GM23338 (cell line): ENCODE results near the gene ATP6V0C. TPM values are rescaled to one million over a fixed set of nuclear protein-coding genes. Genes with fewer than 3 reads are reported as not detected.

ENCODE experiments used
- ATAC-seq: fragments of 200-7000 bp; cut with Tn5 transposase; 3 replicates; pipeline ENCODE4 v1.9.1; 2020
- DNase-seq: peaks from one replicate; pipeline ENCODE4 v3.0.0-alpha.2; 2015; ENCODE audit warnings: low spot score
- H2AFZ ChIP-seq: fragments of 200-600 bp; sonication (generic); 2 replicates; pipeline ENCODE4 v1.8.0; 2016; ENCODE audit warnings: antibody characterized with exemption, mild to moderate bottlenecking, moderate library complexity
- H3F3A ChIP-seq: fragments of 200-600 bp; sonication (generic); replicated peaks from 2 replicates; pipeline ENCODE4 v1.8.0; 2017; ENCODE audit warnings: antibody characterized with exemption, mixed run types, low read depth
- H3K27ac ChIP-seq: fragments of 200-600 bp; sonication (generic); 2 replicates; pipeline ENCODE4 v1.6.1; 2016; ENCODE audit warnings: low read depth
- H3K27me3 ChIP-seq: fragments of 200-600 bp; sonication (generic); 2 replicates; pipeline ENCODE4 v1.8.0; 2016; ENCODE audit warnings: mild to moderate bottlenecking, mixed run types, moderate library complexity; ENCODE audit not compliant: insufficient read depth
- H3K36me3 ChIP-seq: fragments of 200-600 bp; sonication (generic); 2 replicates; pipeline ENCODE4 v1.8.0; 2016; ENCODE audit warnings: mild to moderate bottlenecking; ENCODE audit not compliant: insufficient read depth
- H3K4me1 ChIP-seq: fragments of 200-600 bp; sonication (generic); 2 replicates; pipeline ENCODE4 v1.8.0; 2016; ENCODE audit warnings: mild to moderate bottlenecking, moderate library complexity; ENCODE audit not compliant: insufficient read depth
- H3K4me2 ChIP-seq: fragments of 200-600 bp; sonication (generic); 2 replicates; pipeline ENCODE4 v1.7.1; 2017; ENCODE audit warnings: mixed run types
- H3K4me3 ChIP-seq: fragments of 200-600 bp; sonication (generic); 2 replicates; pipeline ENCODE4 v1.6.1; 2016; ENCODE audit warnings: mixed run types
- H3K79me2 ChIP-seq: fragments of 200-600 bp; sonication (generic); replicated peaks from 2 replicates; pipeline ENCODE4 v1.8.0; 2017; ENCODE audit warnings: mild to moderate bottlenecking; ENCODE audit not compliant: insufficient read depth
- H3K9me2 ChIP-seq: fragments of 200-600 bp; sonication (generic); 2 replicates; pipeline ENCODE4 v1.8.0; 2017; ENCODE audit not compliant: insufficient read depth
- H4K20me1 ChIP-seq: fragments of 200-600 bp; sonication (generic); replicated peaks from 2 replicates; pipeline ENCODE4 v1.8.0; 2017; ENCODE audit warnings: mild to moderate bottlenecking; ENCODE audit not compliant: insufficient read depth
- H3K27ac Mint-ChIP-seq: 2 replicates; pipeline ENCODE4 v1.8.0; 2020; ENCODE audit warnings: inconsistent platforms, mild to moderate bottlenecking, moderate library complexity, mixed read lengths
- H3K27me3 Mint-ChIP-seq: 3 replicates; pipeline ENCODE4 v1.8.0; 2022; ENCODE audit warnings: low read depth, mild to moderate bottlenecking, moderate library complexity, mixed read lengths, inconsistent platforms; ENCODE audit not compliant: insufficient read depth, poor library complexity
- H3K36me3 Mint-ChIP-seq: 3 replicates; pipeline ENCODE4 v1.8.0; 2021; ENCODE audit warnings: low read depth, mild to moderate bottlenecking, inconsistent platforms, moderate library complexity, mixed read lengths
- H3K4me1 Mint-ChIP-seq: 3 replicates; pipeline ENCODE4 v1.8.0; 2020; ENCODE audit warnings: mild to moderate bottlenecking, inconsistent platforms, mixed read lengths
- H3K4me3 Mint-ChIP-seq: 3 replicates; pipeline ENCODE4 v1.8.0; 2021; ENCODE audit warnings: moderate library complexity, mild to moderate bottlenecking, inconsistent platforms, mixed read lengths
- H3K9me3 Mint-ChIP-seq: 3 replicates; pipeline ENCODE4 v1.8.0; 2020; ENCODE audit warnings: moderate library complexity, mild to moderate bottlenecking, inconsistent platforms, mixed read lengths
- ETS1 ChIP-seq: IDR thresholded peaks from 2 replicates; pipeline ENCODE4 v1.6.1; 2016; ENCODE audit warnings: antibody characterized with exemption
- EZH2 ChIP-seq: fragments of 200-600 bp; sonication (generic); IDR thresholded peaks from one replicate; pipeline ENCODE4 v1.8.0; 2017; ENCODE audit warnings: antibody characterized with exemption, mild to moderate bottlenecking, low read depth; ENCODE audit not compliant: unreplicated experiment
- JUNB ChIP-seq: IDR thresholded peaks from one replicate; pipeline ENCODE4 v1.6.1; 2016; ENCODE audit warnings: antibody characterized with exemption; ENCODE audit not compliant: unreplicated experiment
- NANOG ChIP-seq: IDR thresholded peaks from 2 replicates; pipeline ENCODE4 v1.6.1; 2016; ENCODE audit warnings: antibody characterized with exemption, borderline replicate concordance
- POLR2AphosphoS5 ChIP-seq: IDR thresholded peaks from 2 replicates; pipeline ENCODE4 v1.6.1; 2016; ENCODE audit warnings: antibody characterized with exemption, low read depth
- REST ChIP-seq: IDR thresholded peaks from one replicate; pipeline ENCODE4 v1.6.1; 2018; ENCODE audit warnings: antibody characterized with exemption; ENCODE audit not compliant: unreplicated experiment
- STAT1 ChIP-seq: IDR thresholded peaks from one replicate; pipeline ENCODE4 v1.6.1; 2016; ENCODE audit warnings: antibody characterized with exemption; ENCODE audit not compliant: unreplicated experiment
- ZNF114 ChIP-seq: fragments of 250-450 bp; sonication (Bioruptor Pico); IDR thresholded peaks from 2 replicates; pipeline ENCODE4 v1.5.0; 2020; ENCODE audit warnings: mild to moderate bottlenecking, moderate library complexity
- polyA plus RNA-seq: library from polyadenylated mRNA; unstranded; fragments of >200 nt; fragmentation: Nextera tagmentation; extraction: Ambion mirVana; gene quantifications from 2 replicates; pipeline ENCODE4 v1.2.1, GENCODE V29; 2016
- total RNA-seq: library from RNA; depleted of rRNA; stranded (reverse); fragments of >200 nt; shearing (Covaris generic); gene quantifications from 2 replicates; pipeline ENCODE4 v1.2.3, GENCODE V29; 2014
- TF ChIP-seq, protein P1 (sequence below), 2 experiments: fragments of 200-600 bp in 1 of 2; sonication (generic) in 1 of 2; conservative IDR thresholded peaks; 2 replicates each; pipeline versions ENCODE4 v1.5.1 to v1.6.1; 2016 to 2017; ENCODE audit warnings: antibody characterized with exemption in 2 of 2, low read depth in 2 of 2, mild to moderate bottlenecking in 2 of 2, moderate library complexity in 1 of 2

ATP6V0C gene
- total and polyA plus RNA-seq, 2 experiments from 2014 or later, result 98.2 to 162 TPM

- TF ChIP-seq REST (no peak), STAT1 (no peak), EZH2 (no peak), JUNB (no peak)
- TF ChIP-seq, protein P1, sequence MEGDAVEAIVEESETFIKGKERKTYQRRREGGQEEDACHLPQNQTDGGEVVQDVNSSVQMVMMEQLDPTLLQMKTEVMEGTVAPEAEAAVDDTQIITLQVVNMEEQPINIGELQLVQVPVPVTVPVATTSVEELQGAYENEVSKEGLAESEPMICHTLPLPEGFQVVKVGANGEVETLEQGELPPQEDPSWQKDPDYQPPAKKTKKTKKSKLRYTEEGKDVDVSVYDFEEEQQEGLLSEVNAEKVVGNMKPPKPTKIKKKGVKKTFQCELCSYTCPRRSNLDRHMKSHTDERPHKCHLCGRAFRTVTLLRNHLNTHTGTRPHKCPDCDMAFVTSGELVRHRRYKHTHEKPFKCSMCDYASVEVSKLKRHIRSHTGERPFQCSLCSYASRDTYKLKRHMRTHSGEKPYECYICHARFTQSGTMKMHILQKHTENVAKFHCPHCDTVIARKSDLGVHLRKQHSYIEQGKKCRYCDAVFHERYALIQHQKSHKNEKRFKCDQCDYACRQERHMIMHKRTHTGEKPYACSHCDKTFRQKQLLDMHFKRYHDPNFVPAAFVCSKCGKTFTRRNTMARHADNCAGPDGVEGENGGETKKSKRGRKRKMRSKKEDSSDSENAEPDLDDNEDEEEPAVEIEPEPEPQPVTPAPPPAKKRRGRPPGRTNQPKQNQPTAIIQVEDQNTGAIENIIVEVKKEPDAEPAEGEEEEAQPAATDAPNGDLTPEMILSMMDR (conservative IDR thresholded peaks at IDR 0.05; ENCODE audit: low read depth in 2 of 2), result no peak
Observed at GRCh38 chr16:2482249-2482648, 31.5 kb upstream of the ATP6V0C start (continued).

- Mint-ChIP-seq H3K27me3 (peaks cover 17% of the 10 kb centered on the region), H3K27ac (no peak overlapping the region), H3K9me3 (no peaks in the 10 kb centered on the region), H3K36me3 (no peaks in the 10 kb centered on the region; the same call in 1 of the 3 replicates), H3K4me3 (no peak overlapping the region; the same call in 2 of the 3 replicates), H3K4me1 (peaks cover 20% of the 10 kb centered on the region)
- no peaks in the 10 kb centered on the region for H3K9me2 ChIP-seq
- DNase-seq (no peak), ATAC-seq (no peak)
- peaks cover 10% of the 10 kb centered on the region; the same call in 1 of the 2 replicates for H4K20me1 ChIP-seq
- no peaks in the 10 kb centered on the region for H3K27me3 ChIP-seq
- H3K4me2 ChIP-seq, result no peak overlapping the region
- no peak overlapping the region for H3K27ac ChIP-seq
- 0 out of 2 replicates have a peak, but pooled peaks cover 3% of the 10 kb centered on the region for H3K79me2 ChIP-seq
- no peak overlapping the region for H2AFZ ChIP-seq
- H3K4me3 ChIP-seq, result no peak overlapping the region
- TF ChIP-seq STAT1 (no peak), REST (no peak), ZNF114 (no peak), ETS1 (no peak), NANOG (no peak), POLR2AphosphoS5 (no peak)
- no peaks in the 10 kb centered on the region for H3F3A ChIP-seq
- no peaks in the 10 kb centered on the region for H3K36me3 ChIP-seq
- no peaks in the 10 kb centered on the region for H3K4me1 ChIP-seq
Observed at GRCh38 chr16:2482708-2483534, 30.8 kb upstream of the ATP6V0C start.
